Upper lobe of left lung (tissue), 6 donors: Measurements from ENCODE around the gene MIA. TPM values are rescaled to one million over a fixed set of nuclear protein-coding genes. Genes with fewer than 3 reads are reported as not detected.
"Not testable (repeated sequence)": the region's sequence is repeated elsewhere in the genome, so short reads cannot be mapped to it uniquely, and the experiment has no call there.

ENCODE experiments used
- ATAC-seq, 2 donors: fragments of 200-7000 bp; cut with Tn5 transposase; one replicate each; pipeline ENCODE4 v1.9.1; 2022; ENCODE audit warnings: mild to moderate bottlenecking in 2 of 2, moderate library complexity in 2 of 2; ENCODE audit not compliant: low FRiP score in 2 of 2
- DNase-seq, 2 donors: peaks; one replicate each; pipeline ENCODE4 v3.0.0-alpha.2; 2019 to 2020
- H3K27ac ChIP-seq, 4 donors: fragments of 200-600 bp; sonication (generic); one replicate each; pipeline ENCODE4 v1.5.1; 2016 to 2019
- H3K27me3 ChIP-seq, 4 donors: fragments of 200-600 bp; sonication (generic); one replicate each; pipeline ENCODE4 v1.5.1; 2017 to 2019
- H3K36me3 ChIP-seq, 4 donors: fragments of 200-600 bp; sonication (generic); one replicate each; pipeline ENCODE4 v1.5.1; 2016 to 2019
- H3K4me1 ChIP-seq, 4 donors: fragments of 200-600 bp; sonication (generic); one replicate each; pipeline ENCODE4 v1.5.1; 2018 to 2019
- H3K4me3 ChIP-seq, 4 donors: fragments of 200-600 bp; sonication (generic); one replicate each; pipeline ENCODE4 v1.5.1; 2017 to 2019; ENCODE audit warnings: mild to moderate bottlenecking in 2 of 4, moderate library complexity in 1 of 4
- H3K9me3 ChIP-seq, 4 donors: fragments of 200-600 bp; sonication (generic); one replicate each; pipeline ENCODE4 v1.5.1; 2018 to 2019
- CTCF ChIP-seq, 6 experiments: fragments of 450-650 bp in 4 of 6; fragments of 200-600 bp in 2 of 6; sonication (generic) in 2 of 6; IDR thresholded peaks; one replicate each; pipeline ENCODE4 v1.5.1; 2016 to 2019; ENCODE audit warnings: antibody characterized with exemption in 6 of 6
- EP300 ChIP-seq, 4 donors: sonication (generic); formaldehyde crosslinking; IDR thresholded peaks; one replicate each; pipeline ENCODE4 v1.5.1; 2017; ENCODE audit warnings: antibody characterized with exemption in 4 of 4, control low read depth in 2 of 4
- POLR2A ChIP-seq, 4 donors: fragments of 450-650 bp; IDR thresholded peaks; one replicate each; pipeline ENCODE4 v1.5.1; 2016 to 2017; ENCODE audit warnings: antibody characterized with exemption in 4 of 4, mild to moderate bottlenecking in 2 of 4
- POLR2AphosphoS5 ChIP-seq, 2 donors: sonication (generic); formaldehyde crosslinking; IDR thresholded peaks; one replicate each; pipeline ENCODE4 v1.5.1; 2017; ENCODE audit warnings: antibody characterized with exemption in 2 of 2
- WGBS, 2 donors: methylation state at CpG; one replicate each; pipeline ENCODE4 v1.1.5; 2017 to 2018; 5-methylcytosine and 5-hydroxymethylcytosine counted together
- total RNA-seq, 6 donors: library from RNA; depleted of rRNA in 4 of 6; stranded (reverse); fragments of >200 nt in 4 of 6; gene quantifications; one replicate each; pipeline versions ENCODE4 v1.1.0 to v1.2.1, GENCODE V29; 2016 to 2021
- donor health status: DM: no; HTN: no; CAD: no; lungs with moderate emphysema.
- donor health status: DM: no; HTN: yes; CAD: no; lungs with severe emphysema.

The MIA gene
- total RNA-seq, 6 donors from 2014 or later = 1.2 to 5.2 (median 2.1) TPM; not detected in 3

- H3K9me3 ChIP-seq = no peaks in the 10 kb centered on the region
- peaks cover 13 to 20% (median 18%) of the 10 kb centered on the region in 4 donors for H3K4me1 ChIP-seq
- H3K27me3 ChIP-seq = no peaks in the 10 kb centered on the region
- no peak for TF ChIP-seq POLR2A (IDR thresholded peaks at IDR 0.05)
- no peak for TF ChIP-seq EP300 (IDR thresholded peaks at IDR 0.05)
- no peak for TF ChIP-seq POLR2AphosphoS5 (IDR thresholded peaks at IDR 0.05)
- no peak for TF ChIP-seq CTCF (IDR thresholded peaks at IDR 0.05)
- DNase-seq (no peak), ATAC-seq (no peak)
- WGBS, 2 donors = 10 to 13% methylated on average over 7 of the region's 7 CpGs
- H3K4me3 ChIP-seq = peak overlapping the region; percentile 75 to 90 (median 88)
- H3K27ac ChIP-seq = peak overlapping the region; percentile 92 to 98 (median 98)
- H3K36me3 ChIP-seq = peaks cover 0 to 4% (median 2%) of the 10 kb centered on the region in 4 donors
These were observed 3.5 kb downstream of the MIA start for GRCh38 chr19:40778706-40779284.

- DNase-seq (no peak), ATAC-seq (no peak)
- no peak overlapping the region for H3K4me3 ChIP-seq
- no peaks in the 10 kb centered on the region for H3K27me3 ChIP-seq
- H3K27ac ChIP-seq = no peak overlapping the region
- H3K9me3 ChIP-seq = no peaks in the 10 kb centered on the region
- H3K36me3 ChIP-seq = peaks cover 0 to 15% (median 9%) of the 10 kb centered on the region in 4 donors
- 92 to 96% methylated on average over 5 of the region's 5 CpGs for WGBS, 2 donors
- peaks cover 13 to 20% (median 18%) of the 10 kb centered on the region in 4 donors for H3K4me1 ChIP-seq
- no peak for TF ChIP-seq EP300 (IDR thresholded peaks at IDR 0.05)
- TF ChIP-seq POLR2A (IDR thresholded peaks at IDR 0.05) = no peak
- no peak for TF ChIP-seq POLR2AphosphoS5 (IDR thresholded peaks at IDR 0.05)
- TF ChIP-seq CTCF (IDR thresholded peaks at IDR 0.05) = no peak
These were observed 5.3 kb downstream of the MIA start for GRCh38 chr19:40780582-40780981.

- 90 to 96% methylated on average over 7 of the region's 7 CpGs for WGBS, 2 donors
- no peak for ATAC-seq
These were observed 5.8 kb downstream of the MIA start for GRCh38 chr19:40781140-40781539.

GRCh38 chr19:40783711-40784110, 8.4 kb downstream of the MIA start:
- ATAC-seq (no peak), DNase-seq (peak in 1 of 2 donors; percentile 55)
- Histone ChIP-seq H3K27ac (no peak overlapping the region), H3K27me3 (no peaks in the 10 kb centered on the region), H3K9me3 (no peaks in the 10 kb centered on the region), H3K4me3 (no peak overlapping the region), H3K36me3 (peaks cover 0 to 30% (median 16%) of the 10 kb centered on the region in 4 donors), H3K4me1 (peaks cover 6 to 9% (median 7%) of the 10 kb centered on the region in 4 donors)
- WGBS, 2 donors = 90 to 95% methylated on average over 5 to 12 of the region's 14 CpGs
- TF ChIP-seq POLR2AphosphoS5 (IDR thresholded peaks at IDR 0.05) (no peak), POLR2A (IDR thresholded peaks at IDR 0.05) (no peak), CTCF (IDR thresholded peaks at IDR 0.05) (no peak), EP300 (IDR thresholded peaks at IDR 0.05) (no peak)

More at GRCh38 chr19:40781140-40781539, 5.8 kb downstream of the MIA start:
- TF ChIP-seq POLR2A (IDR thresholded peaks at IDR 0.05) = no peak
- TF ChIP-seq POLR2AphosphoS5 (IDR thresholded peaks at IDR 0.05) = no peak
- TF ChIP-seq CTCF (IDR thresholded peaks at IDR 0.05) = no peak
- TF ChIP-seq EP300 (IDR thresholded peaks at IDR 0.05) = no peak
- DNase-seq = no peak
- H3K27ac ChIP-seq = no peak overlapping the region
- peaks cover 0 to 18% (median 9%) of the 10 kb centered on the region in 4 donors for H3K36me3 ChIP-seq
- peaks cover 13 to 20% (median 18%) of the 10 kb centered on the region in 4 donors for H3K4me1 ChIP-seq
- H3K9me3 ChIP-seq = no peaks in the 10 kb centered on the region
- no peaks in the 10 kb centered on the region for H3K27me3 ChIP-seq
- H3K4me3 ChIP-seq = no peak overlapping the region

- not testable (repeated sequence) for H3K9me3 ChIP-seq, H3K4me1 ChIP-seq, H3K27ac ChIP-seq, H3K4me3 ChIP-seq, ATAC-seq, DNase-seq, H3K27me3 ChIP-seq
- 100% methylated on average over 1 to 2 of the region's 2 CpGs for WGBS, 2 donors
- peaks cover 0 to 30% (median 16%) of the 10 kb centered on the region in 4 donors for H3K36me3 ChIP-seq
These were observed 8.8 kb downstream of the MIA start for GRCh38 chr19:40784146-40784545.
